Stimulated activated CD8-positive, alpha-beta memory T cell treated with anti-CD3 and anti-CD28 coated beads, Interleukin-7, amount 100 ng/mL, for 24 hours (primary cell): ENCODE data around the gene KANK3.
"Not testable (repeated sequence)": the region's sequence is repeated elsewhere in the genome, so short reads cannot be mapped to it uniquely, and the experiment has no call there.

Source experiments
- DNase-seq: peaks from one replicate; pipeline ENCODE4 v3.0.0-alpha.2; 2020; ENCODE audit warnings: low read depth

KANK3 gene

DNA sequence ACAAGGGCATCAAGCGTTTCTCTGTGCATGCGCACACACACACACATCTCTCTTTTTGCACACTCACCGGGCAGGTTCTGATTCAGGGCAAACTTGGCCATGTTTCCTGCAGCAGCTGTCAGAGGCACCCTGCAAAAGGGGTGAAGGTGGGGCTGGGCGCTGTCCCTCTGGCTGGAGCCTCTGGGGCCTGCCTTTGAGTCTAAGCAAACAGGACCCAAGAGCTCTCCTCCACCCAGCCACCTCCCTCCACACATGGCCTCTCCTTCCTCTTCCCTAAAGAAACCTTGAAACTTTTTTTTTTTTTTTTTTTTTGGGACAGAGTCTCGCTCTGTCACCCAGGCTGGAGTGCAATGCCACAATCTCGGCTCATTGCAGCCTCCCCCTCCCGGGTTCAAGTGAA, 5.3 kb downstream of the KANK3 start:
- no peak for DNase-seq

DNA sequence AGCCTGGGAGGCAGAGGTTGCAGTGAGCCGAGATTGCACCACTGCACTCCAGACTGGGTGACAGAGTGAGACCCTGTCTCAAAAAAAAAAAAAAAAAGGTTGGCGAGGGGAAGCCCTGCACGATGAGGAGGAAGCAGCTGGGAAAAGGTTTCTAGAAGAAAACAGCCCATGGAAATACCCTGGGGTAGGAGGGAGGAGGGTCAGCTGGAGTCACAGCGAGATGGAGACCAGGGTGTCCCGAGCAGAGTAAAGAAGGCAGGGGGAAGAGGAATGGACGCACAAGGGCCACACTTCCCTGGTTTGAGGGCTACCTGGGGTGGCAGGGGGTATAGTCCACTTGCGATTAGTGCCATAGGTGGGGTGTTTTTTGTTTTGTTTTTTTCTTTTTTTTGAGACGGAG, 6.4 kb downstream of the KANK3 start:
- DNase-seq, result no peak

DNA sequence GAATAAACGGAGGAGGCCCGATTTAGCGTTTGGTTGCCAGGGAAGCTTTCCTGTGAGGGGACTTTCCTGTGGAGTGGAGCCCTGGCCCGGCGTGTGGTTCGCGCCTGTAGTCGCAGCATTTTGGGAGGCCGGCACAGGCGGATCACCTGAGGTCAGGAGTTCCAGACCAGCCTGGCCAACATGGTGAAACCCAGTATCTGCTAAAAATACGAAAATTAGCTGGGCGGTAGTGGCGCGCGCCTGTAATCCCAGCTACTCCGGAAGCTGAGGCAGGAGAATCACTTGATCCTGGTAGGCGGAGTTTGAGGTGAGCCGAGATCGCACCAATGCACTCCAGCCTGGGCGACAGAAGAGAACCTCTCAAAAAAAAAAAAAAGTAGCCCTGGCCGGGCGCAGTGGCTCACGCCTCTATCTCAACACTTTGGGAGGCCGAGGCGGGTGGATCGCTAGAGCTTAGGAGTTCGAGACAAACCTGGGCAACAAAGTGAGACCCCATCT, 6.9 kb downstream of the KANK3 start:
- DNase-seq, result no peak

DNA sequence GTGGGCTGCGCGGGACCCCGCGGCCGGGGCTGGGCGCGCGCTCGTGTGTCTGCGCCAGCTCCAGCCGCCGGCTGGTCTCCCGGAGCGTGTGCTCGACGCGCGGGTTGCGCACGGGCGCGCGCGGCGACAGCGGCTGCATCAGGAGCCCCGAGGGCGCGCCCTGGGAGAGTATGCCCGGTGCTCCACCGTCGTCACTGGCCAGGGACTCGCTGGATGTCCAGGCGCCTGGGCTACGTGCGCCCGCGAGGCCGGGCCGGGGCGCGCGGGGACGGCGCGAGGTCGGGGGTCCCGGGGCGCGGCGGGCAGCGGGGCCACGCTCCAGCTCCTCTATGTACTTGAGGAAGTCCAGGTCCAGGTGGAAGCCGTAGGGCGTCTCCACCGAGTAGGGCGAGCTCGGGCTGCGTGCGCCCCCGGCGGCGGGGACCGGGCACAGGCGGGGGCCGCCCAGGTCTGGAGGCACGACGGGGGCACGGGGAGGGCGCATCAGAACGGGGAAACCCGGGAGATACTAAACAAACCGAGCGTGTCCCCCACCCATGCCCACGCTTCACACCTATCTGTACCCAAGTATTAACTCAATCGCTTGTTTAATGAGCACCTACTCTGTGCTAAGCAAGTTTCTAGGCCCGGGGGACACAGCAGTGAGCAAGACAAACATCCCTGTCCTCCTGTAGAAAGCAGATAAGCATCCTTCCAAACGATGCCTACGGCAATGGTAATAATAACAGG, 7.6 kb downstream of the KANK3 start:
- no peak for DNase-seq

DNA sequence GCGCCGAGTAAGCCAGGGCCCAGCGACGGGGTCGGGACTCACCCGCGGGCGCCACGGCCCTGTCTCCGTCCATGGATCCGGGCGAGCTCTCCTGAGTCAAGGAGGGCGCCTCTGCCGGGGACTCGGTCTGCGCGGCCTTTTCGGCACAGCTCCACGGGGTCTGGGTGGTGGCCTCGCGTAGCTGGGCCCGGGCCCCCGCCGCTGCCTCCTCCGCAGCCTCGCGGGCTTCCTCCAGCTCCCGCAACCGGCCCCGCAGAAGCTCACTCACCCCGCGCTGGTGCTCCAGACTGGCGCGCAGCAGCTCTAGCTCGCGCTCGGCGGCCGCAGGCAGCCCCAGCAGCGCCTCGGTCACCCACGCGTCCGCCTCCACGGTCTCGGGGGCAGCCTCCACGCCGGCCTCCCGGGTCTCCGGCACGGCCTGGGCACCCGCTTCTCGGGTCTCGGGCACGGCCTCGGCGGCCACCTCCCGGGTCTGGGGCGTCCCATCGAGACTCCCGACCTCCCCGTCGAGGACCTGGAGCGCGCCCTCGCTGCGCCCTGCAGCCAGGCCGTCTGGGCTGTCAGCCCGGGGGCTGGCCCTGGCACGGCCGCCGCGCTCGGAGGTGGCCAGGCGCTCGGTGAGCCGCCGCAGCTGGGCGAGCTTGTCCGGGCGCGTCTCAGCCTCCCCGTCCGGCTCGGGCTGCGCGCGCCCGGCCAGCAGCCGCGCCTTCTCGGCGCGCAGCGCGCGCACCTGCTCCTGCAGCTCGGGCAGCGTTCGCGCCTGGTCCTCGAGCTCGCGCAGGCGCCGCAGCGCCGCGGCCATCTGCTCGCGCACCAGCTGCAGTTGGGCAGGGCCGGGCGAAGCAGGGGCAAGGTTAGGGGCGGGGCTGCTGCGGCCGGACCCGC, 8.4 kb downstream of the KANK3 start:
- DNase-seq, result no peak

DNA sequence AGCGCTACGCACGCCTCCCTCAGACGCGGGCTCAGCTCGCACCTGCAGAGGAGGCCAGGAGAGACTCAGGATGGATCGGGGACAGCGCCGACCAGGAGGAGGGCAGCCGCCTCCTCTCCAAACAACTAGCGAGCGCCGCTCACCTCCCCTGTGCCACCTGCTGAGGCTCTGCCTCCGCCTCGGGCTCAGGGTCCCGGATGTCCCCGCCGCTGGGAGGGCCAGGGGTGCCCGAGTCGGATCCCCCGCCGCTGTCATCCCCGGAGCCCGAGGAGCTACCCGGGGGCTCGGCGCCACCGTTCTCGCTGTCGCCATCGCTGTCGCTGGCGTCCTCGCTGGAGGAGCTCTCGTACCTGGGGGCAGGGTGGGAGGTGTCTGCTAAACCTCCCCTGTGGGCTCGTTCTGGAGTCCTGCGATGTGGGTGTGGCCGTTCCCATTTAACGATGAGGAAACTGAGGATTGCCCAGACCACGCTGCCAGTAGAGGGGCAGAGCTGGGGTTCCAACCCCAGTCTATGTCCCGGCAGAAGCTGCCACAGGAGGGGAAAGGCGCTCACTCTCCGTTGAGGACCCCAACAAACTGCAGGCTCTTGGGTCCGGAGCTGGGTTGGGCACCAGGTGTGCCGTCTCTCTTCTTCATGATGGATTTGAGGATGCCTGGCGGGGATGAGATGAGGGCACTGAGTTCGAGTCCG, 9.2 kb downstream of the KANK3 start:
- no peak for DNase-seq

DNA sequence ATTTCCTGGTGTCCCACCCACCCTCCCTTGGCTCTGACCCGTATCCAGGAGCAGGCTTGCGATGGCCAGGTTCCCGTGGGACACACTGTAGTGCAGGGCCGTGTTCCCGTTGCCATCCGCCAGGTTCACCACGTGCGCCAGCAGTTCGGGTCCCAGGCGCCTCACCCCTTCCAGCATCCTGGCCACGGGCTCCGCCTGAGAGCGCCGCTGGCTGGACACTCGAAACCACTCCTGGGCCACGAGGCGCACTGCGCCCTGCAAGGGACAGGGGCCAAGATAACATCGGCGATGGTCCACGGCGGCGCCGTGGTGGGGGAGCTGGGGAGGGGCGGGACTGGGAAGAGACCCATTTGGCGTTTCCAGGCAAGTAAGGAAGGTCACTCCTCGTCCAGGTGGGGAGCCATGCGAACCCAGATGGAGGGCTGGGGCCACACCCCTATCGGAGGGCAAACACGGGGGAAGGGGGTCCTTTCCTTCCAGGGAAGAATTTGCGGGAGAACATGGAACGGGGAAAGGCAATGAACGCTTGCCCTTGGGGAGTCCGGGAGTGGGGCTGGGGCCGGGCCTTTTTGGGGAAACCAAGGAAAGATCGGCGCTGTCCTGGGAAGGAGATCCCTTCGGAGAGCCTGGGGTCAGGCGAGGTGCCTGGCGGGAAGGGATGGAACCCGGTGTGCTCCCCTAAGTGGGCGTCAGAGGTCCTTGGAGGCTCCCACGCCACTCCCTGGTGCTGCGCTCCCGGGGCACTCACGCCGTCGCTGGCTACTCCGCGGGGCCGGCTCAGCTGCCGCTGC, 9.9 kb downstream of the KANK3 start:
- no peak for DNase-seq

DNA sequence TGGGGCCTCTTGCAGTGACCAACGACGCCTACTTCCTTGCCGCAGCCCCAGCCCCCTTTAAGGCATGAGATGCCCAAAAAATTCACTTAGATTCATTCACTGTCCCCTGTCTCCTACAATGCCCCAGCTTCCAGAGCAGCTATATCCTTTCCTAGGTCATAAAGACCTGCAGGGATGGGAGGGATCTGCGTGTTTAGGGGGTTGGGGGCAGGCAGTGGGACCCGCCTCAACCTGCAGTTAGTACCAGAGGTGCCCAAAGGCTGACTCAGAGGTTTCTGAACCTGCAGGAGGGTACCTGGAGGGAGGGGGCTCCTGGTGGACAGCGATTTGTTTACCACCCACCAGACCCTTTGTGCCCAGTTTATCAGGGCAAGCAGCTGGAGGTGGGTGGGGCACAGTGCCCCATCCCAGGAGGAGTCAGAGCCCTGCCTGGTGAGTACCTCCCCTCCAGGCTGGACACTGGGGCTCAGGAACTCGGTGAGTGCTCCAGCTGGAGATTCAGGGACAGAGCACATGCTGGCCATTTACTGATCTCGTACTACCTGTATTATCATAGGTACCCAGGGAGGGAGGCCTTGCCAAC, 11.7 kb downstream of the KANK3 start:
- DNase-seq, result no peak

DNA sequence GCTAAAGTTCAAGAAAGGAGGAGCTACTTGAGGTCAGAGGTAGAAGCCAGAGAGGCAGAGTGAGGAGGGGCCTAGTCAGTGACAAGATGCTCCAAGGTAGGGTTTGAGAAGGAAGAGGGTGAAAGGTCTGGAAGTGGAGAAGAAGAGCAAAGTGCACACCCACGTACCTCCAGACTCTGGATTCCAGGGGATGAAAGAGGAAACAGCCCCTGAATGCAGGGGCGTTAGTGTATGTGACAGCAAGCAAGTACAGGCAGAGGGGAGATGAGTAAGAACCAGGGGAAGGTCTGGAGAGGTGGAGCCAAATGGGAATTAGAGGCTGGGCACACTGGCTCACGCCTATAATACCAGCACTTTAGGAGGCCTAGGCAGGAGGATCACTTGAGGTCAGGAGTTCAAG, 13.1 kb downstream of the KANK3 start:
- no peak for DNase-seq

DNA sequence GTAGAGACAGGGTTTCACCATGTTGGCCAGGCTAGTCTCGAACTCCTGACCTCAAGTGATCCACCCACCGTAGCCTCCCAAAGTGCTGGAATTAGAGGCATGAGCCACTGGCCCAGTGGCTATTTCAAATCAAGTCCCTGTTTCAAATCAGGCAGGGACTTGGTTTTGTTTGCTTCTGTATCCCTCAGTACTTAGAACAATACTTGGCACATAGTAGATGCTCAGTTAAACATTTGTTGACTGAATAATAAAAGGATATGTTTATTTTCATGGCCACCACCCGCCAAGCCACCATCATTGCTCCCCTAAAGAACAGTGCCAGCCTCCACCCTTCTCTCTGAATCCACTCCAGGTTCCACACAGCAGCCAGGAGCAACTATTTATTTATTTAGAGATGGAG, 17.6 kb downstream of the KANK3 start:
- no peak for DNase-seq

DNA sequence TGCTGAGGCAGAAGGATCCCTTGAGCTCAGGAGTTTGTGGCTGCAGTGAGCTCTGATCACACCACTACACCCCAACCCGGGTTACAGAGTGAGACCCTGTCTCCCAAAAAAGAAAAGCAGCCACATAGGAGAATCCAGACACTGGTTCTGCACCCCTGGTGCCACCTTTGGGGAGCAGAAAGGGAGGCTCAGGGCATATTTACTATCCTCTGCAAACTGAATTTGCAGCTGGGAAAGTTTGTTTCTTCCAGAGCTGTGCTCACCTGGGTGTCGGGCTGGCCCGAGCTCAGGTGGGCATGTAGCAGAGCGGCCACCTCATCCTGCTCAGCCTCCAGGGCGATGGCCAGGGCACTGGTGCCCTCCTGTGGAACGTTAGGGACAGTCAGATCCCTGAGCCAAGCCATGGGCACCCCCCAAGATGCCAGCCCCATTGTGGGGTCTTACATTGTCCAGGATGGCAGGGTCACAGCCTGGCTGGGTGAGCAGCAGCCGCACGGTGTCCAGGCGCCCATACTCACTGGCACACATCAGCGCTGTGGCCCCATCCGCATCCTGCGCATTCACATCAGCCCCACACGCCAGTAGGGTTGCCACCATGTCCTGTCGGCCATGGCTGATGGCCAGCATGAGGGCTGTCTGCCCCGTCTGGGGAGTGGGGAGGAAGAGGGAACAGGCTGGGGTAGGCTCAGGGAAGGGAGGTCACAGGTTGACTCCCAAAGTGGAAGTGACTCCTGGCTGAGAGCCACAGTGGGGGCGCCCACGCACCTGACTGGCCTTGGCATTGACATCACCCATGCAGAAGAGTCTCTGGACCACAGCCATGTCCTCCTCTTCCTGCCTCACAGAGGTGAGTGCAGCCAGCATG, 18.6 kb downstream of the KANK3 start:
- DNase-seq, result no peak

DNA sequence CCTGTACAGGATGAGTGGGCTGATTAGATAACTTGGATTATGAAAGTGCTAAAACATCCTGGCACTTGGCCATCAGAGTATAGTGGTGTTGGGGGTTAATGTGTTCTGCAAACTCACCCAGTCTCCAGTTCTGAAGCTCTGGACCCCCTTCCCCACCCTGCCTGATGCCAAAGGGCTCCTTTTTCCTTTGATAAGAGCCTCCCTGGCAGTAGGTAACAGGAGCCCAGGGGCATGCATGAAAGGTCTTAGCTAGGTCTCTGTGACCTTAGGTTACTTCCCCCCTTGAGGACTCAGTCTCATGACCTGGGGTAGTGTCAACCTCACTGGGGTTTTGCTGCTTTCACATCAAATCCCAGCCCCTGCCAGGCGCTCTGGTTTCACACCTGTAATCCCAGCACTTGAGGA, 19.3 kb downstream of the KANK3 start:
- no peak for DNase-seq

DNA sequence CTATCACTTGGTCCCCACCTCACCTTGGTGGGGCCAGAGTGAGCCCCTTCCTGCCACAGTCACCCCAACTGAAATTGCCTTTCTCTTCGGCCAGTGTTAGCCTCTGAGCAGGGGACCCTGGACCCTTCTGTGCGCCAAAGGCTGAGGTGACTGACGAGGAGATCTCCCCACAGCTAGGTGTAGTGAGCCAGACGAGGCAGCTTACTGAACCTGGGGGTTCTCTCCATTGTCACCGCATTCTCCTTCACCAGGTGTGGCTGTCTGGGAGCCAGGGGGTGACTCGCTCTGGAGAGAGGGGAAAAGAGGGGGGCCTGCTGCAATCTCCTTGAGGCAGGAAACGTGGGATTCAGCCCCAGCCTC, 20.4 kb downstream of the KANK3 start:
- DNase-seq, result no peak

DNA sequence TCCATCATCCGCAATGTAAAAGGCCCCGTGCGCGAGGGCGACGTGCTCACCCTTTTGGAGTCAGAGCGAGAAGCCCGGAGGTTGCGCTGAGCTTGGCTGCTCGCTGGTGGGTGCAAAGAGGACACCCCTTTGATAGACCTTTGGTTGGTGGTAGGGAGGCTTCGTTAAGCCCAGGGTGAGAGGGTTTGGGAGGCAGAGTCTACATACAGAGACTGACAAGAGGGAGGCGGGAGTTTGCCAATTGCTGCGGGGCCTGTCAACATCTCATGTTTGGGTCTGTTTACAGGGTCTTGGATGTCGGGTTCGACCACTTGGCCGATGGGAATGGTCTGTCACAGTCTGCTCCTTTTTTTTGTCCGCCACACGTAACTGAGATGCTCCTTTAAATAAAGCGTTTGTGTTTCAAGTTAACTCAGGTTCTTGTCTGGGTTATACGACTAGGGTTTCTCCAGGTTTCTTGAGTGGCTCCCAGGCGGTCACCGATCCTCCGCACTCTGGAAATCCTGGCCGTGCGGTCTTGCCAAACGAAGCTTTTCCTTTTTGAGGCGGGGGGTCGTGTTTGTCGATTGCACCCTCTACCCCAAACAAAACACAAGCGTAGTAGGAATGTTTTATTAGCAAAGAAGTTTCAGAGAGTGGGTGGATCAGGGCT, 20.9 kb downstream of the KANK3 start:
- DNase-seq, result no peak

DNA sequence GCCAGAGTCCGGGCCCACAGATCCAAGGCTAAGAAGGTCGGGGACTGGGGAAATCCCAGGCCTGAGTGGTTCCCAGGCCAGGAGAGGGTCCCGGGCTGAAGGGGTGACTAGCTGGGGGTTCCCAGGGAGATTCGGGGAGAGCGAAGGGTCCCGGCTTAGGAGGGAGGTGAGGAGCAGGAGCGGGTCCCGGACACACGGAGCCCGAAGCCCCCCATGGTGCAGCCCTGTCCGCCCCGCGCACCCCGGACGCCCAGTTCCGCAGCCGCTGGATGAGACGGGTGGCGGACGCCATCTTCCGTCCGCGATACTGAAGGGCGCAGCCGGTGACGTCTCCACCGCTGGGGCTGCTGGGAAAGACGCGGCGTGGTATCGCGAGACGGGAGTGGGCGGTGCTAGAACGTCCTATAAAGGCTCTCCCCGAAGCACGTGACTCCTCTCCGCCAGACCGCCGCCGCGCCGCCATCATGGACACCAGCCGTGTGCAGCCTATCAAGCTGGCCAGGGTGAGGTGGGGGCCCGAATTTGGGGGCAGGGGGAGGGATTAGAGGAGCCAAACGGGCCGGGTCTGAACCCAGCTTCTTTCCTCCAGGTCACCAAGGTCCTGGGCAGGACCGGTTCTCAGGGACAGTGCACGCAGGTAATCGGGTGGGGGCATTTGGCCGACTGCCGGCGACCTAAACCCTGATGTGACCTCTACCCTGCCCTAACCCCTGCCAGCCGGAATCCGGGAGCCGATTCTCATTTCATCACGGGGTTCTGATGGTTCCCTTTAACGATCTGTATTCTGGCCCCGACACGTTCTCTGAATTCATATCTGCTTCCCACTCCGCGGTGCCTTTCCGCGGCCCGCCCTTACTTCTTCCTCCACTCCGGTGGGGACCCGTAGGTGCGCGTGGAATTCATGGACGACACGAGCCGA, 21.7 kb downstream of the KANK3 start, which contains the start of the genes NDUFA7 and RPS28:
Gene NDUFA7, minus strand, starts transcription at position 309 of the 919 bp plus-strand sequence. Its CDS starts 17 bp downstream, at position 292.
Gene RPS28, plus strand, starts transcription at position 430 of the 919 bp plus-strand sequence. Its CDS starts 35 bp downstream, at position 465.
- peak; percentile 89 for DNase-seq

DNA sequence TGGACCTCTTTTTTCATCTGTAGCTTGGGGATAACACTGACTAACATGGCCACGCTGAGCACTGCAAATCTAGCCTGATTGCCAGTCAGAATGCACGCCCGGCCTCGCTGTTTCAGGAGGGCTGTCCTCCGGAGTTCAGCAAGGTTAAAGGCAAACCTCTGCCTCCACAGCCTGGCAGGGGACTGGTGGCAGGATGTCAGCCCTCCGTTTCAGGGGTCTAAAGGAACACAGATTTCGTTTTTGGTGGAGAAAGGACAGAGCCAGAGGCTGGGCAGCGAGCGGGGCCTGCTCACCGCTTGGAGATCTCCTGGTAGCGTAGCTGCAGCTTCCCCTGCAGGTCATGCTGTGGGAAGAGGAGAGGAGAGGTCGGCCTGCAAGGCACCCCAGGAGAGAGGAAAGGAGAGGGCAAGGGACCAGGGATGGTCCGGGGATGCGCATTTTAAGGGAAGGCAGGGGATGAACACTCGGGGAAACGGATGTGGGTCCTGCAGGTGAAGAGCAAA, 22.4 kb downstream of the KANK3 start:
- DNase-seq, result no peak

DNA sequence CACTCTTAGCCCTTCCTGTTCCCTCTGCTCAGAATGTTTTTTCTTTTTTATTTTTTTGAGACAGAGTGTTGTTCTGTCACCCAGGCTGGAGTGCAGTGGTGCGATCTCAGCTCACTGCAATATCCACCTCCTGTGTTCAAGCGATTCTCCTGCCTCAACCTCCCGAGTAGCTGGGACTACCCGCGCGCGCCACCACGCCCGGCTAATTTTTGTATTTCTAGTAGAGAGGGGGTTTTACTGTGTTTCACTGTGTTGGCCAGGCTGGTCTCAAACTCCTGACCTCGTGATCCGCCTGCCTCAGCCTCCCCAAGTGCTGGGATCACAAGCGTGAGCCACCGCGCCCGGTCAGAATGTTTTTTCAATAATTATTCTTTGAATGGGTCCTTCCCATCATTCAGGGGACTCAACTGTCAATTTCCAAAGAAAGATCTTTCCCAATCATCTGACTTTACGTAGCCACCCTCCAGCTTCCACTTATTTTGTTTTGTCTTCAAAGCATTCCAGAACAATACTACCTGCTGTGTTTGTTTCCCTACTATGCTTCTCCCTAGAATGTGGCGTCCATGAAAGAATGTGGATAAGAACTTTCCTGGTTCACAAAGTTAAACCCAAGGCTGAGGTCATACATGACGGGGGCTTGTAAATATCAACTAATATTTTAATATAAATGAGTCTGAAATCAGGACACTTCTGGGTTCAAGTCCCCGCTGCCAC, 23.1 kb downstream of the KANK3 start:
- DNase-seq, result no peak

DNA sequence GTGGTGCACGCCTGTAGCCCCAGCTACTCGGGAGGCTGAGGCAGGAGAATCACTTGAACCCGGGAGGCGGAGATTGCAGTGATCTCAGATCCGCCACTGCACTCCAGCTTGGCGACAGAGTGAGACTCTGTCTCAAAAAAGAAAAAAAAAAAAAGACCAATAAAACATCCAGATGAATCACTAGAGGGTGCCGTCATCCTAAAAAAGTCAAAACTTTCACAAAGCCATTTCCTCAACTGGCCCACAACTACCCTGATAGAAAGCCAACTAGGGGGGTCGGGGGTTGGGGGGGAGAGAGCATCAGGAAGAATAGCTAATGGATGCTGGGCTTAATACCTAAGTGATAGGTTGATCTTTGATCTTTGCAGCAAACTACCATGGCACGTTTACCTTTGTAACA, 24.2 kb downstream of the KANK3 start:
- DNase-seq, result not testable (repeated sequence)
